HEK293T (cell line): Measurements from ENCODE around the gene MMP14.

Source experiments
- ARNT ChIP-seq: fragments of 450-650 bp; IDR thresholded peaks from 2 replicates; pipeline ENCODE4 v1.6.1; 2017; ENCODE audit warnings: mild to moderate bottlenecking
- BHLHE40 ChIP-seq: fragments of 450-650 bp; IDR thresholded peaks from 2 replicates; pipeline ENCODE4 v1.6.1; 2016; ENCODE audit warnings: mild to moderate bottlenecking, moderate library complexity, borderline replicate concordance
- ELF4 ChIP-seq: fragments of 450-650 bp; IDR thresholded peaks from 2 replicates; pipeline ENCODE4 v1.6.1; 2017; ENCODE audit warnings: antibody characterized with exemption
- FOXA1 ChIP-seq: fragments of 450-650 bp; IDR thresholded peaks from 2 replicates; pipeline ENCODE4 v1.6.1; 2016; ENCODE audit warnings: mild to moderate bottlenecking
- FOXM1 ChIP-seq: fragments of 450-650 bp; IDR thresholded peaks from 2 replicates; pipeline ENCODE4 v1.6.1; 2017; ENCODE audit warnings: mild to moderate bottlenecking, borderline replicate concordance
- HDGF ChIP-seq: fragments of 450-650 bp; IDR thresholded peaks from 2 replicates; pipeline ENCODE4 v1.6.1; 2017; ENCODE audit warnings: antibody characterized with exemption, borderline replicate concordance
- L3MBTL2 ChIP-seq: fragments of 450-650 bp; conservative IDR thresholded peaks from 2 replicates; pipeline ENCODE4 v1.6.1; 2016; ENCODE audit warnings: mild to moderate bottlenecking
- LEF1 ChIP-seq: fragments of 450-650 bp; IDR thresholded peaks from 2 replicates; pipeline ENCODE4 v1.6.1; 2017; ENCODE audit warnings: mild to moderate bottlenecking, borderline replicate concordance
- SP1 ChIP-seq: fragments of 450-650 bp; IDR thresholded peaks from 2 replicates; pipeline ENCODE4 v1.6.1; 2017
- SUZ12 ChIP-seq: fragments of 450-650 bp; IDR thresholded peaks from 2 replicates; pipeline ENCODE4 v1.6.1; 2016; ENCODE audit warnings: mild to moderate bottlenecking
- TARDBP ChIP-seq: fragments of 450-650 bp; IDR thresholded peaks from 2 replicates; pipeline ENCODE4 v1.6.1; 2016
- ZNF384 ChIP-seq: fragments of 450-650 bp; IDR thresholded peaks from 2 replicates; pipeline ENCODE4 v1.6.1; 2016
- TF ChIP-seq, protein P1 (sequence below): fragments of 450-650 bp; IDR thresholded peaks from 2 replicates; pipeline ENCODE4 v1.6.1; 2016

DNA sequence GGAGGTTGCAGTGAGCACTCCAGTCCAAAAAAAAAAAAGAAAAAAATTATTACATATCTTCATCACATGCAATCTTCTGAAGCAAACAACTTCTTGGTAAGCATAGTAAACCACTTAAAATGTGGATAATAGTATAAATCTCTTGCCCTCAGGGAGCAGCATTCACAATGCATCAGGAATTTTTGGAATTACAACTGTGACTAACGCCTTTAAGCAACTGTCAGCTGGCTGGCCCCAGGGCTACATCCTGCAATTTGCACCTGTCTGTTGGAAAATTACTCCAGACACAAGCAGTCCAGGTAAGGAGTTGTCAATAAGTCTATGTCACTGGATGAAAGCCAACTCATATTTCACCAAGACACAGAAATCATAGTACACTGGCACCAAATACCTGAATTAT is 15.7 kb upstream of the MMP14 start:
- TF ChIP-seq, protein P1, sequence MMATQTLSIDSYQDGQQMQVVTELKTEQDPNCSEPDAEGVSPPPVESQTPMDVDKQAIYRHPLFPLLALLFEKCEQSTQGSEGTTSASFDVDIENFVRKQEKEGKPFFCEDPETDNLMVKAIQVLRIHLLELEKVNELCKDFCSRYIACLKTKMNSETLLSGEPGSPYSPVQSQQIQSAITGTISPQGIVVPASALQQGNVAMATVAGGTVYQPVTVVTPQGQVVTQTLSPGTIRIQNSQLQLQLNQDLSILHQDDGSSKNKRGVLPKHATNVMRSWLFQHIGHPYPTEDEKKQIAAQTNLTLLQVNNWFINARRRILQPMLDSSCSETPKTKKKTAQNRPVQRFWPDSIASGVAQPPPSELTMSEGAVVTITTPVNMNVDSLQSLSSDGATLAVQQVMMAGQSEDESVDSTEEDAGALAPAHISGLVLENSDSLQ: no peak
- TF ChIP-seq TARDBP (no peak), ARNT (no peak), HDGF (no peak), ELF4 (no peak), LEF1 (no peak), BHLHE40 (no peak), FOXA1 (no peak), SUZ12 (no peak), FOXM1 (no peak), ZNF384 (no peak), SP1 (no peak), L3MBTL2 (no peak)
